IMR-90 (cell line): Measurements from ENCODE around the gene DNAH3. TPM values are rescaled to one million over a fixed set of nuclear protein-coding genes. Genes with fewer than 3 reads are reported as not detected.

Experiments
- ATAC-seq: fragments of 200-7000 bp; cut with Tn5 transposase; 2 replicates; pipeline ENCODE4 v1.9.1; 2020; ENCODE audit warnings: low read depth, mild to moderate bottlenecking, moderate library complexity
- BruUV-seq: library from RNA; stranded (reverse); fragments of 400-500 nt; replicated peaks from 2 replicates; lab custom pipeline; 2021; lab: Mats Ljungman, UMichigan
- CTCF ChIA-PET: fragments of 300-600 bp; formaldehyde crosslinking; extraction: SDS; loops from one replicate; lab custom pipeline; 2021; ENCODE audit warnings: antibody characterized with exemption; lab: Yijun Ruan, JAX
- POLR2A ChIA-PET: fragments of 300-600 bp; sonication (Branson Sonifier 250); formaldehyde crosslinking; loops from one replicate; lab custom pipeline; 2022; ENCODE audit warnings: antibody characterized with exemption; ENCODE audit not compliant: unreplicated experiment; lab: Charles Lee
- DNase-seq: peaks from one replicate; pipeline ENCODE4 v3.0.0; 2013
- H2AFZ ChIP-seq: replicated peaks from 2 replicates; pipeline ENCODE3; 2013; ENCODE audit warnings: low read length, mild to moderate bottlenecking; ENCODE audit not compliant: poor library complexity
- H2AK5ac ChIP-seq: 2 replicates; pipeline ENCODE4 v1.6.1; 2013; ENCODE audit warnings: low read depth, low read length, inconsistent platforms
- H2AK9ac ChIP-seq: replicated peaks from 2 replicates; pipeline ENCODE3; 2013; ENCODE audit warnings: mild to moderate bottlenecking, low read depth, low read length, moderate library complexity; ENCODE audit not compliant: poor library complexity
- H2BK120ac ChIP-seq: 2 replicates; pipeline ENCODE4 v1.6.1; 2013; ENCODE audit warnings: low read depth, low read length, inconsistent platforms
- H2BK15ac ChIP-seq: 3 replicates; pipeline ENCODE4 v1.6.1; 2013; ENCODE audit warnings: low read depth, low read length, inconsistent platforms
- H2BK20ac ChIP-seq: 2 replicates; pipeline ENCODE4 v1.6.1; 2013; ENCODE audit warnings: low read depth, mild to moderate bottlenecking, inconsistent platforms, low read length, moderate library complexity
- H2BK5ac ChIP-seq: 2 replicates; pipeline ENCODE4 v1.6.1; 2013; ENCODE audit warnings: mild to moderate bottlenecking, low read depth, low read length, inconsistent platforms; ENCODE audit not compliant: poor library complexity, severe bottlenecking
- H3K14ac ChIP-seq: replicated peaks from 2 replicates; pipeline ENCODE4 v1.6.1; 2013; ENCODE audit warnings: low read depth, low read length, inconsistent platforms
- H3K18ac ChIP-seq: 2 replicates; pipeline ENCODE4 v1.6.1; 2013; ENCODE audit warnings: low read depth, low read length, control low read depth
- H3K23ac ChIP-seq: 2 replicates; pipeline ENCODE4 v1.6.1; 2013; ENCODE audit warnings: low read depth, low read length, inconsistent platforms
- H3K27ac ChIP-seq: 2 replicates; pipeline ENCODE4 v1.5.1; 2013; ENCODE audit warnings: mild to moderate bottlenecking, control low read depth, low read length; ENCODE audit not compliant: insufficient read depth
- H3K27me3 ChIP-seq: 2 replicates; pipeline ENCODE4 v1.6.1; 2013; ENCODE audit warnings: low read length; ENCODE audit not compliant: control insufficient read depth, insufficient read depth
- H3K36me3 ChIP-seq: 2 replicates; pipeline ENCODE4 v1.6.1; 2013; ENCODE audit warnings: low read length, mixed read lengths; ENCODE audit not compliant: control insufficient read depth, insufficient read depth
- H3K4ac ChIP-seq: 2 replicates; pipeline ENCODE4 v1.6.1; 2013; ENCODE audit warnings: low read depth, low read length, inconsistent platforms
- H3K4me1 ChIP-seq: 2 replicates; pipeline ENCODE4 v1.6.1; 2013; ENCODE audit warnings: low read length, mixed read lengths; ENCODE audit not compliant: control insufficient read depth, insufficient read depth
- H3K4me2 ChIP-seq: 2 replicates; pipeline ENCODE4 v1.6.1; 2013; ENCODE audit warnings: low read depth, mild to moderate bottlenecking, control low read depth, low read length, moderate library complexity
- H3K4me3 ChIP-seq: 2 replicates; pipeline ENCODE4 v1.5.1; 2013; ENCODE audit warnings: low read depth, mild to moderate bottlenecking, control low read depth, low read length, moderate library complexity; ENCODE audit not compliant: insufficient read depth
- H3K56ac ChIP-seq: 2 replicates; pipeline ENCODE4 v1.6.1; 2013; ENCODE audit warnings: low read length, inconsistent platforms; ENCODE audit not compliant: insufficient read depth; ENCODE audit errors: extremely low read depth
- H3K79me1 ChIP-seq, 2 experiments: 2 replicates each; pipeline ENCODE4 v1.6.1; 2013; ENCODE audit warnings: low read length in 2 of 2, inconsistent platforms in 1 of 2, low read depth in 1 of 2
- H3K9ac ChIP-seq: 2 replicates; pipeline ENCODE4 v1.6.1; 2013; ENCODE audit warnings: low read depth, low read length, control low read depth
- H3K9me1 ChIP-seq: 2 replicates; pipeline ENCODE4 v1.6.1; 2013; ENCODE audit warnings: low read length, inconsistent platforms; ENCODE audit not compliant: insufficient read depth
- H3K9me3 ChIP-seq: 2 replicates; pipeline ENCODE4 v1.6.1; 2013; ENCODE audit warnings: low read length; ENCODE audit not compliant: control insufficient read depth, insufficient read depth
- H4K20me1 ChIP-seq: 2 replicates; pipeline ENCODE4 v1.6.1; 2013; ENCODE audit warnings: low read length, inconsistent platforms; ENCODE audit not compliant: insufficient read depth
- H4K5ac ChIP-seq: 2 replicates; pipeline ENCODE4 v1.6.1; 2013; ENCODE audit warnings: mild to moderate bottlenecking, low read depth, low read length, control low read depth
- H4K8ac ChIP-seq, 2 experiments: 2 replicates each; pipeline ENCODE4 v1.6.1; 2013; ENCODE audit warnings: low read depth in 2 of 2, low read length in 2 of 2, control low read depth in 1 of 2, inconsistent platforms in 1 of 2
- H4K91ac ChIP-seq: 2 replicates; pipeline ENCODE4 v1.6.1; 2013; ENCODE audit warnings: low read depth, low read length, inconsistent platforms; ENCODE audit not compliant: insufficient read depth
- BHLHE40 ChIP-seq: fragments of 150-350 bp; IDR thresholded peaks from 2 replicates; pipeline ENCODE4 v1.6.1; 2016; ENCODE audit warnings: mild to moderate bottlenecking, low read depth, low read length
- CEBPB ChIP-seq: IDR thresholded peaks from 2 replicates; pipeline ENCODE4 v1.6.1; 2012; ENCODE audit warnings: low read depth, low read length, improper control_type of control experiment
- CHD1 ChIP-seq: IDR thresholded peaks from 2 replicates; pipeline ENCODE4 v1.6.1; 2012; ENCODE audit warnings: low read depth, low read length, improper control_type of control experiment
- FOS ChIP-seq: fragments of 150-350 bp; IDR thresholded peaks from 2 replicates; pipeline ENCODE4 v1.6.1; 2016; ENCODE audit warnings: low read depth, low read length
- MAFK ChIP-seq: IDR thresholded peaks from 2 replicates; pipeline ENCODE4 v1.6.1; 2012; ENCODE audit warnings: low read depth, low read length, improper control_type of control experiment
- MAZ ChIP-seq: IDR thresholded peaks from 2 replicates; pipeline ENCODE4 v1.6.1; 2012; ENCODE audit warnings: low read depth, mild to moderate bottlenecking, low read length, improper control_type of control experiment, moderate library complexity, borderline replicate concordance
- MXI1 ChIP-seq: IDR thresholded peaks from 2 replicates; pipeline ENCODE4 v1.6.1; 2012; ENCODE audit warnings: low read depth, mild to moderate bottlenecking, low read length, moderate library complexity, borderline replicate concordance
- NFE2L2 ChIP-seq: fragments of 150-350 bp; IDR thresholded peaks from 2 replicates; pipeline ENCODE4 v1.6.1; 2016; ENCODE audit warnings: low read depth, mild to moderate bottlenecking, low read length
- POLR2A ChIP-seq: IDR thresholded peaks from 2 replicates; pipeline ENCODE4 v1.6.1; 2012; ENCODE audit warnings: mild to moderate bottlenecking, low read depth, low read length
- RAD21 ChIP-seq: IDR thresholded peaks from 2 replicates; pipeline ENCODE4 v1.6.1; 2012; ENCODE audit warnings: low read length, improper control_type of control experiment
- RCOR1 ChIP-seq: IDR thresholded peaks from 2 replicates; pipeline ENCODE4 v1.6.1; 2012; ENCODE audit warnings: mild to moderate bottlenecking, low read length, improper control_type of control experiment; ENCODE audit not compliant: insufficient replicate concordance
- RFX5 ChIP-seq: IDR thresholded peaks from 2 replicates; pipeline ENCODE4 v1.8.0; 2012; ENCODE audit warnings: low read depth, mild to moderate bottlenecking, low read length, moderate library complexity
- SMC3 ChIP-seq: fragments of 150-350 bp; IDR thresholded peaks from 2 replicates; pipeline ENCODE4 v1.6.1; 2016; ENCODE audit warnings: low read depth, mild to moderate bottlenecking, antibody characterized with exemption, low read length, moderate library complexity
- WGBS, 2 experiments: methylation state at CpG; one replicate each; pipeline versions ENCODE4 v1.1.5 to v1.1.7; 2013; ENCODE audit warnings: missing lambda C conversion rate in 2 of 2; ENCODE audit not compliant: insufficient read length in 1 of 2; ENCODE audit errors: extremely low coverage in 2 of 2; 5-methylcytosine and 5-hydroxymethylcytosine counted together
- dilution Hi-C: fragments of 300-500 bp; cut with HindIII; formaldehyde crosslinking; loops from one replicate; pipeline ENCODE4 v1.14.3; 2018; ENCODE audit warnings: low sequenced_read_pairs; ENCODE audit not compliant: unreplicated experiment
- in situ Hi-C: fragments of 300-500 bp; cut with MboI; formaldehyde crosslinking; loops from 3 replicates; pipeline ENCODE4 v1.14.3; 2019; ENCODE audit warnings: low sequenced_read_pairs, inconsistent platforms, mixed read lengths
- intact Hi-C: fragments of 100-400 bp; cut with micrococcal nuclease; formaldehyde crosslinking; loops from 2 replicates; pipeline ENCODE4 v1.10.0; 2022
- polyA plus RNA-seq, 3 experiments: library from polyadenylated mRNA; depleted of rRNA; stranded (reverse); fragments of >200 nt; gene quantifications; 2 replicates each; pipeline ENCODE4 v1.2.3, GENCODE V29; 2012; ENCODE audit warnings: low replicate concordance in 1 of 3
- total RNA-seq: library from RNA; depleted of rRNA; stranded (reverse); fragments of >200 nt; gene quantifications from 2 replicates; pipeline ENCODE4 v1.2.3, GENCODE V29; 2012
- TF ChIP-seq, protein P1 (sequence below): fragments of 150-350 bp; IDR thresholded peaks from 2 replicates; pipeline ENCODE4 v1.6.1; 2016; ENCODE audit warnings: low read depth, mild to moderate bottlenecking, low read length, moderate library complexity, borderline replicate concordance
- TF ChIP-seq, protein P2 (sequence below): fragments of 150-350 bp; IDR thresholded peaks from 2 replicates; pipeline ENCODE4 v1.6.1; 2017; ENCODE audit warnings: mild to moderate bottlenecking, antibody characterized with exemption, low read length, low read depth
- TF ChIP-seq, protein P3 (sequence below): conservative IDR thresholded peaks from 2 replicates; pipeline ENCODE4 v1.5.1; 2012; ENCODE audit warnings: mild to moderate bottlenecking, low read depth, low read length, improper control_type of control experiment

The DNAH3 gene
- total and polyA plus RNA-seq, 2 of the 4 experiments (the other 2 are of a cell fraction), result not detected

DNA sequence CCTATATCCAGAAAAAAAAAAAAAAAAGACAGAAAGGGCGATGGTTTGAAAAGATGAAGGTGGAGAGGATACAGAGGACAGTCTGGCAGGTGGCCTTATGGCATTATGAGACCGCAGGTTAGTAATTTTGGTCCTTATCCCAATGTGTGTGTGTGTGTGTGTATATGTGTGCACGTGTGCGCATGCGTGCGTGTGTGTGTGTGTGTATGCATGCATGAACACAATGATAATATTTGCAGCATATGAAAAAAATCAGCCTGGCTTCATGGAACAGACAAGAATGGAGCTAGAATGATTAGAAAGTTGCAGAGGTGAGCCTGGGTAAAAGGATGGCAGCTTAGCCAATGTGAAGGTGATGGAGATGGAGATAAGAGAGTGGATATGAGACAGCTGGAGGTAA, 166.6 kb downstream of the DNAH3 start:
- BruUV-seq, result no TSS peak
- 86% methylated on average over 5 of the region's 6 CpGs; no CpG with 5 or more reads in 1 of the 2 experiments for WGBS, 2 experiments
- Histone ChIP-seq H2BK5ac (no peak overlapping the region), H3K9me1 (no peaks in the 10 kb centered on the region), H3K4me1 (no peaks in the 10 kb centered on the region), H4K8ac (no peak overlapping the region), H2AK9ac (no peak overlapping the region), H3K9ac (no peak overlapping the region), H2AK5ac (no peak overlapping the region), H3K79me1 (no peaks in the 10 kb centered on the region), H3K4me2 (no peak overlapping the region), H2AFZ (no peak overlapping the region), H3K9me3 (no peaks in the 10 kb centered on the region), H3K27me3 (peaks cover 1% of the 10 kb centered on the region; the same call in 1 of the 2 replicates), H3K56ac (no peak overlapping the region), H2BK20ac (no peak overlapping the region), H3K4me3 (no peak overlapping the region), H2BK15ac (no peak overlapping the region), H3K14ac (no peak overlapping the region), H3K23ac (no peak overlapping the region), H4K91ac (no peak overlapping the region), H3K4ac (no peak overlapping the region), H4K20me1 (no peaks in the 10 kb centered on the region), H2BK120ac (no peak overlapping the region), H4K5ac (no peak overlapping the region), H3K27ac (no peak overlapping the region), H3K36me3 (no peaks in the 10 kb centered on the region), H3K18ac (no peak overlapping the region)
- DNase-seq (no peak), ATAC-seq (no peak)
- ChIA-PET CTCF (no interaction called here), POLR2A (no interaction called here)
- TF ChIP-seq, protein P1, sequence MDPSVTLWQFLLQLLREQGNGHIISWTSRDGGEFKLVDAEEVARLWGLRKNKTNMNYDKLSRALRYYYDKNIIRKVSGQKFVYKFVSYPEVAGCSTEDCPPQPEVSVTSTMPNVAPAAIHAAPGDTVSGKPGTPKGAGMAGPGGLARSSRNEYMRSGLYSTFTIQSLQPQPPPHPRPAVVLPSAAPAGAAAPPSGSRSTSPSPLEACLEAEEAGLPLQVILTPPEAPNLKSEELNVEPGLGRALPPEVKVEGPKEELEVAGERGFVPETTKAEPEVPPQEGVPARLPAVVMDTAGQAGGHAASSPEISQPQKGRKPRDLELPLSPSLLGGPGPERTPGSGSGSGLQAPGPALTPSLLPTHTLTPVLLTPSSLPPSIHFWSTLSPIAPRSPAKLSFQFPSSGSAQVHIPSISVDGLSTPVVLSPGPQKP, result no peak
- TF ChIP-seq RAD21, result no peak
- no peak for TF ChIP-seq BHLHE40
- TF ChIP-seq MXI1, result no peak
- no peak for TF ChIP-seq RFX5
- TF ChIP-seq NFE2L2, result no peak
- TF ChIP-seq RCOR1, result no peak
- no peak for TF ChIP-seq SMC3
- no peak for TF ChIP-seq FOS
- TF ChIP-seq MAFK, result no peak
- TF ChIP-seq CEBPB, result no peak
- TF ChIP-seq MAZ, result no peak
- TF ChIP-seq CHD1, result no peak
- TF ChIP-seq, protein P2, sequence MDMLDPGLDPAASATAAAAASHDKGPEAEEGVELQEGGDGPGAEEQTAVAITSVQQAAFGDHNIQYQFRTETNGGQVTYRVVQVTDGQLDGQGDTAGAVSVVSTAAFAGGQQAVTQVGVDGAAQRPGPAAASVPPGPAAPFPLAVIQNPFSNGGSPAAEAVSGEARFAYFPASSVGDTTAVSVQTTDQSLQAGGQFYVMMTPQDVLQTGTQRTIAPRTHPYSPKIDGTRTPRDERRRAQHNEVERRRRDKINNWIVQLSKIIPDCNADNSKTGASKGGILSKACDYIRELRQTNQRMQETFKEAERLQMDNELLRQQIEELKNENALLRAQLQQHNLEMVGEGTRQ, result no peak
- TF ChIP-seq, protein P3, sequence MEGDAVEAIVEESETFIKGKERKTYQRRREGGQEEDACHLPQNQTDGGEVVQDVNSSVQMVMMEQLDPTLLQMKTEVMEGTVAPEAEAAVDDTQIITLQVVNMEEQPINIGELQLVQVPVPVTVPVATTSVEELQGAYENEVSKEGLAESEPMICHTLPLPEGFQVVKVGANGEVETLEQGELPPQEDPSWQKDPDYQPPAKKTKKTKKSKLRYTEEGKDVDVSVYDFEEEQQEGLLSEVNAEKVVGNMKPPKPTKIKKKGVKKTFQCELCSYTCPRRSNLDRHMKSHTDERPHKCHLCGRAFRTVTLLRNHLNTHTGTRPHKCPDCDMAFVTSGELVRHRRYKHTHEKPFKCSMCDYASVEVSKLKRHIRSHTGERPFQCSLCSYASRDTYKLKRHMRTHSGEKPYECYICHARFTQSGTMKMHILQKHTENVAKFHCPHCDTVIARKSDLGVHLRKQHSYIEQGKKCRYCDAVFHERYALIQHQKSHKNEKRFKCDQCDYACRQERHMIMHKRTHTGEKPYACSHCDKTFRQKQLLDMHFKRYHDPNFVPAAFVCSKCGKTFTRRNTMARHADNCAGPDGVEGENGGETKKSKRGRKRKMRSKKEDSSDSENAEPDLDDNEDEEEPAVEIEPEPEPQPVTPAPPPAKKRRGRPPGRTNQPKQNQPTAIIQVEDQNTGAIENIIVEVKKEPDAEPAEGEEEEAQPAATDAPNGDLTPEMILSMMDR, result no peak
- no peak for TF ChIP-seq POLR2A
- dilution Hi-C loops, result no loop called here
- in situ Hi-C loops, result no loop called here
- intact Hi-C loops, result no loop called here
